EH (cell line): ENCODE data around the gene BYSL.
A peak's percentile ranks its signal among the peaks of the same experiment; 100 is the strongest.

Experiments
- DNase-seq: peaks from one replicate; pipeline ENCODE4 v3.0.0-alpha.2; 2015; ENCODE audit warnings: low read depth

The BYSL gene

DNA sequence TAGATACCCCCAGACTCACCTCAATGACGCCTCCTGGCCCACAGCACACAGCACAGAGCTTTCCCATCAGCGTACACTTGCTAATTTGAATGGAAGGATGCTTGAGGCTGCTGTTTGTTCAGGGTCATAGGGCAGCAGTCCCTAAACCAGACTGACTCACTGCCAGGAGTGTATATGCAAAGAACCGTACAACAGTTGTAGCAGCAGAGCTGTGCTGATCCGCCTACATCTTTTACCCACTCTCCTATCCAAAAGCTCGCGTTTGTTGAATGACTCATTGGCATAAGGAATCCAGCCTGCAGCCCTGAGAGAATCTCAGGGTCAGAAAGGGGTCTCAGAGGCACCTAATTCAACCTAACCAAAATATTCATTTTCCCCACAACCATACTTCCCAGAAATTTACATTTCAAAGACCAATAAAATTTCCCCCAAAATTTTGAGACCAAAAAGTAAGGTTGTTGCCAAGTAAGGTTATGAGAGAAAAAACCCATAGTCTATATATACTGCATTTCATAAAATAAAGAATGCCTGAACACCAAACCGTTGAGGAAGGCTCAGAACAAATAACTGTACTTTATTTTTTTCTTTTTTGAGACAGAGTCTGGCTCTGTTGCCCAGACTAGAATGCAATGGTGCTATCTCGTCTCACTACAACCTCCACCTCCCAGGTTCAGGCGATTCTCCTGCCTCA lies 55.6 kb downstream of the BYSL start:
- DNase-seq = peak; percentile 69
